GM23338 (cell line): ENCODE measurements around the gene CDH23. TPM values are rescaled to one million over a fixed set of nuclear protein-coding genes. Genes with fewer than 3 reads are reported as not detected.

Experiments used
- CREB1 ChIP-seq: fragments of 250-450 bp; sonication (Bioruptor Pico); IDR thresholded peaks from 2 replicates; pipeline ENCODE4 v1.5.0; 2020; ENCODE audit warnings: low read depth, mild to moderate bottlenecking, moderate library complexity
- EZH2phosphoT487 ChIP-seq: fragments of 200-600 bp; sonication (generic); IDR thresholded peaks from one replicate; pipeline ENCODE4 v1.8.1; 2018; ENCODE audit warnings: antibody characterized with exemption; ENCODE audit not compliant: unreplicated experiment
- JUNB ChIP-seq: IDR thresholded peaks from one replicate; pipeline ENCODE4 v1.6.1; 2016; ENCODE audit warnings: antibody characterized with exemption; ENCODE audit not compliant: unreplicated experiment
- STAT1 ChIP-seq: IDR thresholded peaks from one replicate; pipeline ENCODE4 v1.6.1; 2016; ENCODE audit warnings: antibody characterized with exemption; ENCODE audit not compliant: unreplicated experiment
- ZNF331 ChIP-seq: fragments of 250-450 bp; sonication (Bioruptor Pico); IDR thresholded peaks from 2 replicates; pipeline ENCODE4 v1.5.0; 2020; ENCODE audit warnings: low read depth, mild to moderate bottlenecking, moderate library complexity
- polyA plus RNA-seq: library from polyadenylated mRNA; unstranded; fragments of >200 nt; fragmentation: Nextera tagmentation; extraction: Ambion mirVana; gene quantifications from 2 replicates; pipeline ENCODE4 v1.2.1, GENCODE V29; 2016
- total RNA-seq: library from RNA; depleted of rRNA; stranded (reverse); fragments of >200 nt; shearing (Covaris generic); gene quantifications from 2 replicates; pipeline ENCODE4 v1.2.3, GENCODE V29; 2014
- TF ChIP-seq, protein P1 (sequence below): fragments of 250-450 bp; sonication (Bioruptor Pico); IDR thresholded peaks from 2 replicates; pipeline ENCODE4 v1.5.0; 2020; ENCODE audit warnings: mild to moderate bottlenecking, moderate library complexity
- TF ChIP-seq, protein P2 (sequence below), 2 experiments: fragments of 200-600 bp in 1 of 2; sonication (generic) in 1 of 2; conservative IDR thresholded peaks; 2 replicates each; pipeline versions ENCODE4 v1.5.1 to v1.6.1; 2016 to 2017; ENCODE audit warnings: antibody characterized with exemption in 2 of 2, low read depth in 2 of 2, mild to moderate bottlenecking in 2 of 2, moderate library complexity in 1 of 2
- TF ChIP-seq, protein P3 (sequence below): IDR thresholded peaks from 2 replicates; pipeline ENCODE4 v1.6.1; 2016; ENCODE audit warnings: antibody characterized with exemption

Gene CDH23
- total and polyA plus RNA-seq, 2 experiments from 2014 or later = 0.95 to 4.3 TPM

- TF ChIP-seq, protein P1, sequence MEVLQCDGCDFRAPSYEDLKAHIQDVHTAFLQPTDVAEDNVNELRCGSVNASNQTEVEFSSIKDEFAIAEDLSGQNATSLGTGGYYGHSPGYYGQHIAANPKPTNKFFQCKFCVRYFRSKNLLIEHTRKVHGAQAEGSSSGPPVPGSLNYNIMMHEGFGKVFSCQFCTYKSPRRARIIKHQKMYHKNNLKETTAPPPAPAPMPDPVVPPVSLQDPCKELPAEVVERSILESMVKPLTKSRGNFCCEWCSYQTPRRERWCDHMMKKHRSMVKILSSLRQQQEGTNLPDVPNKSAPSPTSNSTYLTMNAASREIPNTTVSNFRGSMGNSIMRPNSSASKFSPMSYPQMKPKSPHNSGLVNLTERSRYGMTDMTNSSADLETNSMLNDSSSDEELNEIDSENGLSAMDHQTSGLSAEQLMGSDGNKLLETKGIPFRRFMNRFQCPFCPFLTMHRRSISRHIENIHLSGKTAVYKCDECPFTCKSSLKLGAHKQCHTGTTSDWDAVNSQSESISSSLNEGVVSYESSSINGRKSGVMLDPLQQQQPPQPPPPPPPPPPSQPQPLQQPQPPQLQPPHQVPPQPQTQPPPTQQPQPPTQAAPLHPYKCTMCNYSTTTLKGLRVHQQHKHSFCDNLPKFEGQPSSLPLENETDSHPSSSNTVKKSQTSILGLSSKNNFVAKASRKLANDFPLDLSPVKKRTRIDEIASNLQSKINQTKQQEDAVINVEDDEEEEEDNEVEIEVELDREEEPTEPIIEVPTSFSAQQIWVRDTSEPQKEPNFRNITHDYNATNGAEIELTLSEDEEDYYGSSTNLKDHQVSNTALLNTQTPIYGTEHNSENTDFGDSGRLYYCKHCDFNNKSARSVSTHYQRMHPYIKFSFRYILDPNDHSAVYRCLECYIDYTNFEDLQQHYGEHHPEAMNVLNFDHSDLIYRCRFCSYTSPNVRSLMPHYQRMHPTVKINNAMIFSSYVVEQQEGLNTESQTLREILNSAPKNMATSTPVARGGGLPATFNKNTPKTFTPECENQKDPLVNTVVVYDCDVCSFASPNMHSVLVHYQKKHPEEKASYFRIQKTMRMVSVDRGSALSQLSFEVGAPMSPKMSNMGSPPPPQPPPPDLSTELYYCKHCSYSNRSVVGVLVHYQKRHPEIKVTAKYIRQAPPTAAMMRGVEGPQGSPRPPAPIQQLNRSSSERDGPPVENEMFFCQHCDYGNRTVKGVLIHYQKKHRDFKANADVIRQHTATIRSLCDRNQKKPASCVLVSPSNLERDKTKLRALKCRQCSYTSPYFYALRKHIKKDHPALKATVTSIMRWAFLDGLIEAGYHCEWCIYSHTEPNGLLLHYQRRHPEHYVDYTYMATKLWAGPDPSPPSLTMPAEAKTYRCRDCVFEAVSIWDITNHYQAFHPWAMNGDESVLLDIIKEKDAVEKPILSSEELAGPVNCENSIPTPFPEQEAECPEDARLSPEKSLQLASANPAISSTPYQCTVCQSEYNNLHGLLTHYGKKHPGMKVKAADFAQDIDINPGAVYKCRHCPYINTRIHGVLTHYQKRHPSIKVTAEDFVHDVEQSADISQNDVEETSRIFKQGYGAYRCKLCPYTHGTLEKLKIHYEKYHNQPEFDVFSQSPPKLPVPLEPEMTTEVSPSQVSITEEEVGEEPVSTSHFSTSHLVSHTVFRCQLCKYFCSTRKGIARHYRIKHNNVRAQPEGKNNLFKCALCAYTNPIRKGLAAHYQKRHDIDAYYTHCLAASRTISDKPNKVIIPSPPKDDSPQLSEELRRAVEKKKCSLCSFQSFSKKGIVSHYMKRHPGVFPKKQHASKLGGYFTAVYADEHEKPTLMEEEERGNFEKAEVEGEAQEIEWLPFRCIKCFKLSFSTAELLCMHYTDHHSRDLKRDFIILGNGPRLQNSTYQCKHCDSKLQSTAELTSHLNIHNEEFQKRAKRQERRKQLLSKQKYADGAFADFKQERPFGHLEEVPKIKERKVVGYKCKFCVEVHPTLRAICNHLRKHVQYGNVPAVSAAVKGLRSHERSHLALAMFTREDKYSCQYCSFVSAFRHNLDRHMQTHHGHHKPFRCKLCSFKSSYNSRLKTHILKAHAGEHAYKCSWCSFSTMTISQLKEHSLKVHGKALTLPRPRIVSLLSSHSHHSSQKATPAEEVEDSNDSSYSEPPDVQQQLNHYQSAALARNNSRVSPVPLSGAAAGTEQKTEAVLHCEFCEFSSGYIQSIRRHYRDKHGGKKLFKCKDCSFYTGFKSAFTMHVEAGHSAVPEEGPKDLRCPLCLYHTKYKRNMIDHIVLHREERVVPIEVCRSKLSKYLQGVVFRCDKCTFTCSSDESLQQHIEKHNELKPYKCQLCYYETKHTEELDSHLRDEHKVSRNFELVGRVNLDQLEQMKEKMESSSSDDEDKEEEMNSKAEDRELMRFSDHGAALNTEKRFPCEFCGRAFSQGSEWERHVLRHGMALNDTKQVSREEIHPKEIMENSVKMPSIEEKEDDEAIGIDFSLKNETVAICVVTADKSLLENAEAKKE (CRISPR knock-in tag) = no peak
- TF ChIP-seq STAT1 = no peak
- TF ChIP-seq CREB1 (CRISPR knock-in tag) = no peak
- TF ChIP-seq JUNB = no peak
- no peak for TF ChIP-seq EZH2phosphoT487
- TF ChIP-seq, protein P2, sequence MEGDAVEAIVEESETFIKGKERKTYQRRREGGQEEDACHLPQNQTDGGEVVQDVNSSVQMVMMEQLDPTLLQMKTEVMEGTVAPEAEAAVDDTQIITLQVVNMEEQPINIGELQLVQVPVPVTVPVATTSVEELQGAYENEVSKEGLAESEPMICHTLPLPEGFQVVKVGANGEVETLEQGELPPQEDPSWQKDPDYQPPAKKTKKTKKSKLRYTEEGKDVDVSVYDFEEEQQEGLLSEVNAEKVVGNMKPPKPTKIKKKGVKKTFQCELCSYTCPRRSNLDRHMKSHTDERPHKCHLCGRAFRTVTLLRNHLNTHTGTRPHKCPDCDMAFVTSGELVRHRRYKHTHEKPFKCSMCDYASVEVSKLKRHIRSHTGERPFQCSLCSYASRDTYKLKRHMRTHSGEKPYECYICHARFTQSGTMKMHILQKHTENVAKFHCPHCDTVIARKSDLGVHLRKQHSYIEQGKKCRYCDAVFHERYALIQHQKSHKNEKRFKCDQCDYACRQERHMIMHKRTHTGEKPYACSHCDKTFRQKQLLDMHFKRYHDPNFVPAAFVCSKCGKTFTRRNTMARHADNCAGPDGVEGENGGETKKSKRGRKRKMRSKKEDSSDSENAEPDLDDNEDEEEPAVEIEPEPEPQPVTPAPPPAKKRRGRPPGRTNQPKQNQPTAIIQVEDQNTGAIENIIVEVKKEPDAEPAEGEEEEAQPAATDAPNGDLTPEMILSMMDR (conservative IDR thresholded peaks at IDR 0.05; ENCODE audit: low read depth in 2 of 2) = no peak
- no peak for TF ChIP-seq ZNF331 (CRISPR knock-in tag)
- TF ChIP-seq, protein P3, sequence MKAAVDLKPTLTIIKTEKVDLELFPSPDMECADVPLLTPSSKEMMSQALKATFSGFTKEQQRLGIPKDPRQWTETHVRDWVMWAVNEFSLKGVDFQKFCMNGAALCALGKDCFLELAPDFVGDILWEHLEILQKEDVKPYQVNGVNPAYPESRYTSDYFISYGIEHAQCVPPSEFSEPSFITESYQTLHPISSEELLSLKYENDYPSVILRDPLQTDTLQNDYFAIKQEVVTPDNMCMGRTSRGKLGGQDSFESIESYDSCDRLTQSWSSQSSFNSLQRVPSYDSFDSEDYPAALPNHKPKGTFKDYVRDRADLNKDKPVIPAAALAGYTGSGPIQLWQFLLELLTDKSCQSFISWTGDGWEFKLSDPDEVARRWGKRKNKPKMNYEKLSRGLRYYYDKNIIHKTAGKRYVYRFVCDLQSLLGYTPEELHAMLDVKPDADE = no peak
Measured at GRCh38 chr10:71531485-71532446, 135.0 kb downstream of the CDH23 start (continued).
